ENCODE measurements around the gene PBXIP1. TPM values are rescaled to one million over a fixed set of nuclear protein-coding genes. Genes with fewer than 3 reads are reported as not detected.
A peak's percentile ranks its signal among the peaks of the same experiment; 100 is the strongest.

PBXIP1 gene
- total and polyA plus RNA-seq, 2 of the 13 experiments (the other 11 are each of a cell fraction or from before 2014, with no cell fraction given): 16.3 to 31.9 TPM

DNA sequence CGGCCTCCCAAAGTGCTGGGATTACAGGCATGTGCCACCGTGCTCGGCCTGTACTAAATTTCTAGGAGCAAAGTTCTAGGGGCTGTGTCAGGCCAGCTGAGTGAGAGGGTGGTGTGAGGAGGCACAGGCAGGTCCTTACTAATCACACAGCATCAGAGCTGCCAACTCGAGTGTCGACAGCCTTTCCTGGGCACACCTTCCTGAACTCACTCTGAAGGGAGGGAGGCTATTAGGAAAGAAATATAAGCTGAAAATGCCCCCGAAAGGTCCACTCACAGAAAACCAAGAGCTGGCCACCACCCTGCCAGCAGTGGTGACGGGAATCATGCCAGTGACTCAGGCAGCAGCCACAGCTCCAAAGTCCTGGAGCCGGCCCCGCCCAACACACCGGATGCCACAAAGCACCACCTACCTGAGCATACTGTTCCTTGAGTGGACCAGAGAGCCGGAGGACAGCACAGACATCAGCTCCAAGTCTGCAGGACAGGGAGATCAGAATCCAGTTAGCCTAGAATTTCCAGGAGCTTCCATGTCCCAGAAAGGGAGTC, 23.9 kb downstream of the PBXIP1 start (continued):
- TF ChIP-seq TCF12 (IDR thresholded peaks at IDR 0.05) (no peak), TCF12 (CRISPR knock-in tag; IDR thresholded peaks at IDR 0.05) (no peak), SOX13 (IDR thresholded peaks at IDR 0.05) (no peak), SOX13 (CRISPR knock-in tag; conservative IDR thresholded peaks at IDR 0.05 in 1 of 2, IDR thresholded peaks at IDR 0.05 in 1 of 2) (no peak), ZNF562 (CRISPR knock-in tag; IDR thresholded peaks at IDR 0.05; ENCODE audit: borderline replicate concordance) (no peak), ZBTB7A (CRISPR knock-in tag; IDR thresholded peaks at IDR 0.05) (no peak), NFIB (CRISPR knock-in tag; IDR thresholded peaks at IDR 0.05; ENCODE audit: borderline replicate concordance) (no peak), AGO2 (optimal IDR thresholded peaks at IDR 0.05; ENCODE audit: low read depth, low read length) (no peak), CHD4 (IDR thresholded peaks at IDR 0.05; ENCODE audit: borderline replicate concordance, low read length) (no peak), RBM22 (optimal IDR thresholded peaks at IDR 0.05; ENCODE audit: low read length) (no peak), PHF21A (CRISPR knock-in tag; IDR thresholded peaks at IDR 0.05) (peak; percentile 63), ZNF230 (CRISPR knock-in tag; IDR thresholded peaks at IDR 0.05) (peak; percentile 87; the same call in 1 of the 2 replicates), ZMYM4 (CRISPR knock-in tag; IDR thresholded peaks at IDR 0.05) (no peak; the same call in 1 of the 2 replicates), EZH2 (conservative IDR thresholded peaks at IDR 0.05; ENCODE audit: low read depth, low read length) (no peak)
- TF ChIP-seq, protein P1, sequence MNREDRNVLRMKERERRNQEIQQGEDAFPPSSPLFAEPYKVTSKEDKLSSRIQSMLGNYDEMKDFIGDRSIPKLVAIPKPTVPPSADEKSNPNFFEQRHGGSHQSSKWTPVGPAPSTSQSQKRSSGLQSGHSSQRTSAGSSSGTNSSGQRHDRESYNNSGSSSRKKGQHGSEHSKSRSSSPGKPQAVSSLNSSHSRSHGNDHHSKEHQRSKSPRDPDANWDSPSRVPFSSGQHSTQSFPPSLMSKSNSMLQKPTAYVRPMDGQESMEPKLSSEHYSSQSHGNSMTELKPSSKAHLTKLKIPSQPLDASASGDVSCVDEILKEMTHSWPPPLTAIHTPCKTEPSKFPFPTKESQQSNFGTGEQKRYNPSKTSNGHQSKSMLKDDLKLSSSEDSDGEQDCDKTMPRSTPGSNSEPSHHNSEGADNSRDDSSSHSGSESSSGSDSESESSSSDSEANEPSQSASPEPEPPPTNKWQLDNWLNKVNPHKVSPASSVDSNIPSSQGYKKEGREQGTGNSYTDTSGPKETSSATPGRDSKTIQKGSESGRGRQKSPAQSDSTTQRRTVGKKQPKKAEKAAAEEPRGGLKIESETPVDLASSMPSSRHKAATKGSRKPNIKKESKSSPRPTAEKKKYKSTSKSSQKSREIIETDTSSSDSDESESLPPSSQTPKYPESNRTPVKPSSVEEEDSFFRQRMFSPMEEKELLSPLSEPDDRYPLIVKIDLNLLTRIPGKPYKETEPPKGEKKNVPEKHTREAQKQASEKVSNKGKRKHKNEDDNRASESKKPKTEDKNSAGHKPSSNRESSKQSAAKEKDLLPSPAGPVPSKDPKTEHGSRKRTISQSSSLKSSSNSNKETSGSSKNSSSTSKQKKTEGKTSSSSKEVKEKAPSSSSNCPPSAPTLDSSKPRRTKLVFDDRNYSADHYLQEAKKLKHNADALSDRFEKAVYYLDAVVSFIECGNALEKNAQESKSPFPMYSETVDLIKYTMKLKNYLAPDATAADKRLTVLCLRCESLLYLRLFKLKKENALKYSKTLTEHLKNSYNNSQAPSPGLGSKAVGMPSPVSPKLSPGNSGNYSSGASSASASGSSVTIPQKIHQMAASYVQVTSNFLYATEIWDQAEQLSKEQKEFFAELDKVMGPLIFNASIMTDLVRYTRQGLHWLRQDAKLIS (CRISPR knock-in tag; IDR thresholded peaks at IDR 0.05): no peak
- TF ChIP-seq, protein P2, sequence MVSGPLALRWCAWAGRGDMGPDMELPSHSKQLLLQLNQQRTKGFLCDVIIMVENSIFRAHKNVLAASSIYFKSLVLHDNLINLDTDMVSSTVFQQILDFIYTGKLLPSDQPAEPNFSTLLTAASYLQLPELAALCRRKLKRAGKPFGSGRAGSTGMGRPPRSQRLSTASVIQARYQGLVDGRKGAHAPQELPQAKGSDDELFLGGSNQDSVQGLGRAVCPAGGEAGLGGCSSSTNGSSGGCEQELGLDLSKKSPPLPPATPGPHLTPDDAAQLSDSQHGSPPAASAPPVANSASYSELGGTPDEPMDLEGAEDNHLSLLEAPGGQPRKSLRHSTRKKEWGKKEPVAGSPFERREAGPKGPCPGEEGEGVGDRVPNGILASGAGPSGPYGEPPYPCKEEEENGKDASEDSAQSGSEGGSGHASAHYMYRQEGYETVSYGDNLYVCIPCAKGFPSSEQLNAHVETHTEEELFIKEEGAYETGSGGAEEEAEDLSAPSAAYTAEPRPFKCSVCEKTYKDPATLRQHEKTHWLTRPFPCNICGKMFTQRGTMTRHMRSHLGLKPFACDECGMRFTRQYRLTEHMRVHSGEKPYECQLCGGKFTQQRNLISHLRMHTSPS (CRISPR knock-in tag; IDR thresholded peaks at IDR 0.05; ENCODE audit: low read depth): peak; percentile 89
- TF ChIP-seq, protein P3, sequence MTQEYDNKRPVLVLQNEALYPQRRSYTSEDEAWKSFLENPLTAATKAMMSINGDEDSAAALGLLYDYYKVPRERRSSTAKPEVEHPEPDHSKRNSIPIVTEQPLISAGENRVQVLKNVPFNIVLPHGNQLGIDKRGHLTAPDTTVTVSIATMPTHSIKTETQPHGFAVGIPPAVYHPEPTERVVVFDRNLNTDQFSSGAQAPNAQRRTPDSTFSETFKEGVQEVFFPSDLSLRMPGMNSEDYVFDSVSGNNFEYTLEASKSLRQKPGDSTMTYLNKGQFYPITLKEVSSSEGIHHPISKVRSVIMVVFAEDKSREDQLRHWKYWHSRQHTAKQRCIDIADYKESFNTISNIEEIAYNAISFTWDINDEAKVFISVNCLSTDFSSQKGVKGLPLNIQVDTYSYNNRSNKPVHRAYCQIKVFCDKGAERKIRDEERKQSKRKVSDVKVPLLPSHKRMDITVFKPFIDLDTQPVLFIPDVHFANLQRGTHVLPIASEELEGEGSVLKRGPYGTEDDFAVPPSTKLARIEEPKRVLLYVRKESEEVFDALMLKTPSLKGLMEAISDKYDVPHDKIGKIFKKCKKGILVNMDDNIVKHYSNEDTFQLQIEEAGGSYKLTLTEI (CRISPR knock-in tag; conservative IDR thresholded peaks at IDR 0.05): no peak
- TF ChIP-seq, protein P4, sequence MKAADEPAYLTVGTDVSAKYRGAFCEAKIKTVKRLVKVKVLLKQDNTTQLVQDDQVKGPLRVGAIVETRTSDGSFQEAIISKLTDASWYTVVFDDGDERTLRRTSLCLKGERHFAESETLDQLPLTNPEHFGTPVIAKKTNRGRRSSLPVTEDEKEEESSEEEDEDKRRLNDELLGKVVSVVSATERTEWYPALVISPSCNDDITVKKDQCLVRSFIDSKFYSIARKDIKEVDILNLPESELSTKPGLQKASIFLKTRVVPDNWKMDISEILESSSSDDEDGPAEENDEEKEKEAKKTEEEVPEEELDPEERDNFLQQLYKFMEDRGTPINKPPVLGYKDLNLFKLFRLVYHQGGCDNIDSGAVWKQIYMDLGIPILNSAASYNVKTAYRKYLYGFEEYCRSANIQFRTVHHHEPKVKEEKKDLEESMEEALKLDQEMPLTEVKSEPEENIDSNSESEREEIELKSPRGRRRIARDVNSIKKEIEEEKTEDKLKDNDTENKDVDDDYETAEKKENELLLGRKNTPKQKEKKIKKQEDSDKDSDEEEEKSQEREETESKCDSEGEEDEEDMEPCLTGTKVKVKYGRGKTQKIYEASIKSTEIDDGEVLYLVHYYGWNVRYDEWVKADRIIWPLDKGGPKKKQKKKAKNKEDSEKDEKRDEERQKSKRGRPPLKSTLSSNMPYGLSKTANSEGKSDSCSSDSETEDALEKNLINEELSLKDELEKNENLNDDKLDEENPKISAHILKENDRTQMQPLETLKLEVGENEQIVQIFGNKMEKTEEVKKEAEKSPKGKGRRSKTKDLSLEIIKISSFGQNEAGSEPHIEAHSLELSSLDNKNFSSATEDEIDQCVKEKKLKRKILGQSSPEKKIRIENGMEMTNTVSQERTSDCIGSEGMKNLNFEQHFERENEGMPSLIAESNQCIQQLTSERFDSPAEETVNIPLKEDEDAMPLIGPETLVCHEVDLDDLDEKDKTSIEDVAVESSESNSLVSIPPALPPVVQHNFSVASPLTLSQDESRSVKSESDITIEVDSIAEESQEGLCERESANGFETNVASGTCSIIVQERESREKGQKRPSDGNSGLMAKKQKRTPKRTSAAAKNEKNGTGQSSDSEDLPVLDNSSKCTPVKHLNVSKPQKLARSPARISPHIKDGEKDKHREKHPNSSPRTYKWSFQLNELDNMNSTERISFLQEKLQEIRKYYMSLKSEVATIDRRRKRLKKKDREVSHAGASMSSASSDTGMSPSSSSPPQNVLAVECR (CRISPR knock-in tag; IDR thresholded peaks at IDR 0.05; ENCODE audit: borderline replicate concordance): peak; percentile 28; the same call in 1 of the 2 replicates
